ENCODE measurements around the gene SLC12A2. TPM values are rescaled to one million over a fixed set of nuclear protein-coding genes. Genes with fewer than 3 reads are reported as not detected.

The SLC12A2 gene
- total and polyA plus RNA-seq, 2 of the 4 experiments (the other 2 are of a cell fraction): 5.6 to 30.3 TPM

GRCh38 chr5:128097224-128097623 is 13.7 kb downstream of the SLC12A2 start:
- POLR2A ChIA-PET (ENCODE audit: unreplicated experiment): no interaction called here
- H3K18ac ChIP-seq (ENCODE audit: low read depth, low read length): no peak overlapping the region
- no peak overlapping the region for H3K4me3 ChIP-seq (ENCODE audit: insufficient read depth, low read depth, low read length)
- no peak overlapping the region for H2AFZ ChIP-seq (replicated peaks; ENCODE audit: low read length, poor library complexity)
- no peak overlapping the region for H2BK120ac ChIP-seq (ENCODE audit: low read depth, low read length)
- H4K8ac ChIP-seq (ENCODE audit: low read depth in 2 of 2, low read length in 2 of 2): no peak overlapping the region
- DNase-seq (no peak), ATAC-seq (ENCODE audit: low read depth) (no peak)
- peaks cover 3% of the 10 kb centered on the region; the same call in 1 of the 2 replicates for H3K9me3 ChIP-seq (ENCODE audit: control insufficient read depth, insufficient read depth, low read length)
- no peak overlapping the region for H3K4ac ChIP-seq (ENCODE audit: low read depth, low read length)
- dilution Hi-C loops (cut with HindIII; ENCODE audit: low sequenced_read_pairs, unreplicated experiment) (no loop called here), in situ Hi-C loops (cut with MboI; ENCODE audit: low sequenced_read_pairs) (no loop called here), intact Hi-C loops (cut with micrococcal nuclease) (no loop called here)
- H3K23ac ChIP-seq (ENCODE audit: low read depth, low read length): no peak overlapping the region
- no peaks in the 10 kb centered on the region for H3K9me1 ChIP-seq (ENCODE audit: insufficient read depth, low read length)
- H3K79me1 ChIP-seq (ENCODE audit: low read depth in 1 of 2, low read length in 2 of 2): peaks cover 4 to 15% of the 10 kb centered on the region in 2 experiments; a peak in 3 of 4 replicates
- CTCF ChIA-PET: no interaction called here
- no peaks in the 10 kb centered on the region for H3K27me3 ChIP-seq (ENCODE audit: control insufficient read depth, insufficient read depth, low read length)
- no peak overlapping the region for H2BK5ac ChIP-seq (ENCODE audit: low read depth, low read length, poor library complexity, severe bottlenecking)
- H2BK15ac ChIP-seq (ENCODE audit: low read depth, low read length): no peak overlapping the region
- no peak for TF ChIP-seq ELK1 (IDR thresholded peaks at IDR 0.05; ENCODE audit: borderline replicate concordance, low read depth, low read length)
- TF ChIP-seq RAD21 (IDR thresholded peaks at IDR 0.05; ENCODE audit: low read length): no peak
- no peak for TF ChIP-seq MAFK (IDR thresholded peaks at IDR 0.05; ENCODE audit: low read depth, low read length)
- no peak for TF ChIP-seq SMC3 (IDR thresholded peaks at IDR 0.05; ENCODE audit: low read depth, low read length)
- TF ChIP-seq POLR2A (IDR thresholded peaks at IDR 0.05; ENCODE audit: low read depth, low read length): no peak
- TF ChIP-seq RFX5 (IDR thresholded peaks at IDR 0.05; ENCODE audit: low read depth, low read length): no peak
- no peak for TF ChIP-seq RCOR1 (IDR thresholded peaks at IDR 0.05; ENCODE audit: insufficient replicate concordance, low read length)
- TF ChIP-seq NFE2L2 (IDR thresholded peaks at IDR 0.05; ENCODE audit: low read depth, low read length): no peak
- TF ChIP-seq MAZ (IDR thresholded peaks at IDR 0.05; ENCODE audit: borderline replicate concordance, low read depth, low read length): no peak
- no peak for TF ChIP-seq BHLHE40 (IDR thresholded peaks at IDR 0.05; ENCODE audit: low read depth, low read length)
- TF ChIP-seq CHD1 (IDR thresholded peaks at IDR 0.05; ENCODE audit: low read depth, low read length): no peak
- TF ChIP-seq, protein P1, sequence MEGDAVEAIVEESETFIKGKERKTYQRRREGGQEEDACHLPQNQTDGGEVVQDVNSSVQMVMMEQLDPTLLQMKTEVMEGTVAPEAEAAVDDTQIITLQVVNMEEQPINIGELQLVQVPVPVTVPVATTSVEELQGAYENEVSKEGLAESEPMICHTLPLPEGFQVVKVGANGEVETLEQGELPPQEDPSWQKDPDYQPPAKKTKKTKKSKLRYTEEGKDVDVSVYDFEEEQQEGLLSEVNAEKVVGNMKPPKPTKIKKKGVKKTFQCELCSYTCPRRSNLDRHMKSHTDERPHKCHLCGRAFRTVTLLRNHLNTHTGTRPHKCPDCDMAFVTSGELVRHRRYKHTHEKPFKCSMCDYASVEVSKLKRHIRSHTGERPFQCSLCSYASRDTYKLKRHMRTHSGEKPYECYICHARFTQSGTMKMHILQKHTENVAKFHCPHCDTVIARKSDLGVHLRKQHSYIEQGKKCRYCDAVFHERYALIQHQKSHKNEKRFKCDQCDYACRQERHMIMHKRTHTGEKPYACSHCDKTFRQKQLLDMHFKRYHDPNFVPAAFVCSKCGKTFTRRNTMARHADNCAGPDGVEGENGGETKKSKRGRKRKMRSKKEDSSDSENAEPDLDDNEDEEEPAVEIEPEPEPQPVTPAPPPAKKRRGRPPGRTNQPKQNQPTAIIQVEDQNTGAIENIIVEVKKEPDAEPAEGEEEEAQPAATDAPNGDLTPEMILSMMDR (conservative IDR thresholded peaks at IDR 0.05; ENCODE audit: low read depth, low read length): no peak
- no peak for TF ChIP-seq CEBPB (IDR thresholded peaks at IDR 0.05; ENCODE audit: low read depth, low read length)
- no peaks in the 10 kb centered on the region for H3K36me3 ChIP-seq (ENCODE audit: control insufficient read depth, insufficient read depth, low read length)
- no peaks in the 10 kb centered on the region for H4K20me1 ChIP-seq (ENCODE audit: insufficient read depth, low read length)
- H3K14ac ChIP-seq (replicated peaks; ENCODE audit: low read depth, low read length): no peak overlapping the region
- H3K4me2 ChIP-seq (ENCODE audit: low read depth, low read length): no peak overlapping the region
- H3K4me1 ChIP-seq (ENCODE audit: control insufficient read depth, insufficient read depth, low read length): no peaks in the 10 kb centered on the region; the same call in 1 of the 2 replicates
- BruUV-seq (replicated peaks): no TSS peak
- no CpG with 5 or more reads among the region's 1 CpG for WGBS, 2 experiments (ENCODE audit: extremely low coverage in 2 of 2, insufficient read length in 1 of 2)
- no peak overlapping the region for H4K91ac ChIP-seq (ENCODE audit: insufficient read depth, low read depth, low read length)
- H2AK5ac ChIP-seq (ENCODE audit: low read depth, low read length): no peak overlapping the region
- no peak overlapping the region for H2AK9ac ChIP-seq (replicated peaks; ENCODE audit: low read depth, low read length, poor library complexity)
- H2BK20ac ChIP-seq (ENCODE audit: low read depth, low read length): no peak overlapping the region
- no peak overlapping the region for H4K5ac ChIP-seq (ENCODE audit: low read depth, low read length)
- H3K56ac ChIP-seq (ENCODE audit: extremely low read depth, insufficient read depth, low read length): no peak overlapping the region
- no peak overlapping the region for H3K27ac ChIP-seq (ENCODE audit: insufficient read depth, low read length)
- H3K9ac ChIP-seq (ENCODE audit: low read depth, low read length): no peak overlapping the region

Data from IMR-90 (cell line).